Fibroblast of skin of back (primary cell): ENCODE data around the gene FRK.
"Not testable (repeated sequence)": the region's sequence is repeated elsewhere in the genome, so short reads cannot be mapped to it uniquely, and the experiment has no call there.

Experiments used
- DNase-seq: peaks from one replicate; pipeline ENCODE4 v3.0.0-alpha.2; 2013

The FRK gene

GRCh38 chr6:116004841-116005815 lies 55.6 kb downstream of the FRK start:
- no peak for DNase-seq

DNA sequence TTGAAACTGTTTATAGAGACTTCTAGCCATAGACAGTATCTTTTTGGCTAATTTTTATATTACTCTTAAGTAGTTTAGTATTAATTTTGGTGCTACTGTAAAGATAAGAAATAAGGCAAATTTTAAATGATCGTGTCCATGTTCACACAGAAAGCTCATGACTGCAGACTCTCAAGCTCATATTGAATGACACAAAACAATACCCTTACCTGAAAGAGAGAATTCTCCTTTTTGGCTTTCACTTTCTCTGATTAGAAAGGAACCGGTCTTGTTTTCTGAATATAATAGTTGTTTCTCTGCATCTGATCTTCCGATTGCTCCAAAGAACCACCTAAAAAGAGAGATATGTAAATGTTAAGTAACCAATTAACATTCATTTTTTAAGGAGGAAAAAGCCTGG lies 57.0 kb downstream of the FRK start:
- no peak for DNase-seq

GRCh38 chr6:116002756-116003155 lies 57.9 kb downstream of the FRK start:
- DNase-seq, result no peak

DNA sequence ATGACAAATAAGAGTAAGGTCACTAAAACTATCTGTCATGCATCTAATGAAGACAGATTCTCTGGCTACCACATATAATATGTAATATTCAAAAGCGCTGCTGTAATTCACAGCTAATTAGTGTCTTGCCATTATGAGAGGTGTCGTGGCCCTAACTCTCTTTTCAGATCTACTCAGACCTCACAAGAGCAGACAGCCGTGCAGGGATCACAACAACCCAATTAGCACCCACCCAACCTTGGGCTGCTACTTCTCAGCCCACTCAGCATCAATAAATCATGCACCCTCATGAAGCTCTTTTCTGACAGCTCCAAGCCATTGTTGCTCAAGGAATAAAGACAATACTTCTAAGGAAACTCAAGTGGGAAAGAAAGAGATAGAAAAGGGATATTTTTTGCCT lies 61.5 kb downstream of the FRK start:
- no peak for DNase-seq

- no peak for DNase-seq
Measured at GRCh38 chr6:115997990-115998585, 62.6 kb downstream of the FRK start.

DNA sequence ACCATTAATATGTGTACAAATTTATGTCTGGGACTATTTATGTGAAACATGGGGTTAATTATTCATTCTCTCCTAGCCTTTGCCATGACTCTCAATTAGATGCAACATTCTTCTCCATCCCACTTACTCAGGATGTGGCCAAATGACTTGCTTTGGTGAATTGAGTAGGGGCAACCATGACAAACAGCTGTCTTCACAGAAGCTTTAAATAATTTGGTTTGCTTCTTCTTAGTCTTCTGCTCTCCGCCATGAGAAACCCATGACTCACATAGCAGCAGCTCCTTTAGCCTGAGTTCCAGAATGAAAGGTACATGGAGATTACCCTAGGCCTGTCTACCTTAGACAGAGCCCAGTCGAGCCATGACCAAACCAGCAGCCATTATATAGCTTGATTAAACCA lies 74.7 kb downstream of the FRK start:
- no peak for DNase-seq

- no peak for DNase-seq
Measured at GRCh38 chr6:115984809-115985208, 75.9 kb downstream of the FRK start.

DNA sequence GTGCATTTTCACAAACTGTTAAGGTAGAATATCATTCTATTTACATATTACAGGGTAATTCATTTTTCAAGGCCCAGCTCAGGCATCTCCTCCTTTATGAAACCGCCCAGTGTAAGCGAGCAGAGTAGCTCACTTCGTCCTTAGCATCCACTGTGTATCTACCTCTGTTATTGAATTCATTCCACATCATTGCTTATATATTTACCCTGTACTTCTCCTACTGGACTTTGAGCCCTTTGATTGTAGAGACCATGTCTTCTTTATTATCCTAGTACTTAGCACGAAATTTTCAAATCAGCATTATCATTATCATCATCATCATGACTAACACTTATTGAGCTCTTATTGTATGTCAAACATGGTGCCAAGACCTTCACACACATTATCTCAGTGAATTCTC lies 76.7 kb downstream of the FRK start:
- DNase-seq, result no peak

GRCh38 chr6:115982453-115982852 lies 78.2 kb downstream of the FRK start:
- no peak for DNase-seq

GRCh38 chr6:115977220-115977619 lies 83.5 kb downstream of the FRK start:
- DNase-seq, result no peak

DNA sequence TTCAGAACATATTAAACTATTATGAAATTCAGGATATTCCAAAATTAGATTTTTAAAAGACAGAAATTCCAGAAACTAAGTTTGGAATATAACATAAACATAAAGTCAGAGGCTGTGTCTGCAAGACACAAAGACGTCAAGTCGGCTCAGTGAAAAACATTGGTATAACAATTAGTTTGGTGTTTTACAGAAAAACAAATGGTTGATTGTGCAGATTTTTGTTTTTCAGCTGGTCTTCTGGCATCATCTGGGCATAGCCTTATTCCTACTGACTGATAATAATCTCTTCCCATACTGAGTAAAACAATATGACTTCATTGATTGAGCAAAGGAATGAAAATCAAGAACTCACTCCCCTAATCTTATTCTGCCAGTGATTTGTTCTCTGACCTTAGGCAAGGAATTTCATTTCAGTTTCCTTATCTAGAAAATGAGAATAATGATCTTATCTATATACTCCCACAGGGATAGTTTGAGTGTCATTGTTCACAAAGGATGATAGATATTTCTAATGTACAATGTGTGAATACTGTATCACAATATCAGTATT lies 84.3 kb downstream of the FRK start:
- no peak for DNase-seq

GRCh38 chr6:115972679-115973078 lies 88.0 kb downstream of the FRK start:
- DNase-seq, result no peak

- DNase-seq, result no peak
Measured at GRCh38 chr6:115971785-115972184, 88.9 kb downstream of the FRK start.

DNA sequence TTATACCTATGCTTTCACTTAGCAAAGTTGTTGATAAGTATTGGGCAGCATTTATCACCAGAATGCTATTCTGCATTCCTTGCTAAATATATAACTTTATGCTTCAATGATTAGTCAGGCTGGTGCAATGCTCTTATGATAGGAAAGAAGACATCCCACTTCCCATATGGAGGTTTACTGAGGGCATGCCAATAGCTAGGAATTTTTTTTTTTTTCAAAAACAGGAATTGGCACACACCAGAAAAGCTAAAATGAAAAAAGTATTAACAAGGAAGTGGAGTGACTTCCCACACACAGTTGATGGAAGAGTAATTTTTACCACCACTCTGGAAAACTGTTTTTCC lies 90.8 kb downstream of the FRK start:
- DNase-seq, result peak; percentile 64

DNA sequence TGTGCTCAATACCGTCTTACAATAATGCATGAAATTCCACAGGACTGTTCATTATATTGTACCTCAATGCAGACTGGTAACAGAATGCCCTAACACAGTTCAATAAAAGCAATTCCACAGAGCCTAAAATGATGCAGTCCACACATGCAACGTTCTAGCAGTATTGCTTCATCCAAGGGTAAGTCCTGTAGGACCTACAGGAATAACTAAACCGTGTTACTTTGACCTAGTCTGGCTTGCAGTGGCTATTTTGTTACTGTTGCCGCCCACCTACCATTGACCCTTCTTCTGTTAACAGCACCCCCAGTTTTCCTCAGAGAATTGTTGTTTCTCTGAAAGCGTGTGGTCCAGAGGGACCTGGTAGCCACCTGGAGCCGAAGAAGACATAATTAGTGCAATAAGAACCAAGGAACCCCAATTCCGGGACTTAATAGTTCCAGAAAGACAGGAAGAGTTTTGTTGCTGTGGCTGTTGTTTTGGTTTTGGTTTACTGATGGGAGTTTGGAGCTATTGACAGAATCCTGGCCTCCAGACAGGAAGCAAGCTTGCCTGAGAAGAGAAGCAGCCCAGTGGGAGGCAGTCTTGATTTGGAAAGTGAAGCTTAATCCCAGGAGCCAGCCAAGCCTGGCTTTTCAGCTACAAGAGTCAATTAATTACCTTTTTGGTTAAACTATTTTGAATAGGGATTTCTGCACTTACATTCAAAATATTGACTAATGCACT lies 91.3 kb downstream of the FRK start:
- no peak for DNase-seq

GRCh38 chr6:115960286-115960685 lies 100.4 kb downstream of the FRK start:
- DNase-seq, result not testable (repeated sequence)

GRCh38 chr6:115958958-115959357 lies 101.7 kb downstream of the FRK start:
- no peak for DNase-seq

GRCh38 chr6:115954740-115955139 lies 106.0 kb downstream of the FRK start:
- DNase-seq, result no peak

DNA sequence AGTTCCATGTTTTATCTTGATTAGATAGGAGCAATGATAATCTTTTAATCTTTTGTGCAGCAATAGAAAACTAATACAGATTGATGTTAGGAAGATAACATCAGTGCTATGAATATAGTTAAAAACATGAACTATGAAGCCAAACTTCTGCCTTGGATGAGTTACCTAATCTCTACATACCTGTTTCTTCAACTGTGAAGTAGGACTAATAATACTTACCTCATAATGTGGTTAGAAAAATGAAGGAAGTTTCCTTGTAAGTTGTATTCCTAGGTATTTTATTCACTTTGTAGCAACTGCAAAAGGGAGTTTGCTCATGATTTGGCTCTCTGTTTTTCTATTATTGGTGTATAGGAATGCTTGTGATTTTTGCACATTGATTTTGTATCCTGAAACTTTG lies 111.9 kb downstream of the FRK start:
- no peak for DNase-seq

- no peak for DNase-seq
Measured at GRCh38 chr6:115947966-115948541, 112.6 kb downstream of the FRK start.

- DNase-seq, result no peak
Measured at GRCh38 chr6:115945812-115946211, 114.9 kb downstream of the FRK start.

GRCh38 chr6:115945306-115945705 lies 115.4 kb downstream of the FRK start:
- no peak for DNase-seq

DNA sequence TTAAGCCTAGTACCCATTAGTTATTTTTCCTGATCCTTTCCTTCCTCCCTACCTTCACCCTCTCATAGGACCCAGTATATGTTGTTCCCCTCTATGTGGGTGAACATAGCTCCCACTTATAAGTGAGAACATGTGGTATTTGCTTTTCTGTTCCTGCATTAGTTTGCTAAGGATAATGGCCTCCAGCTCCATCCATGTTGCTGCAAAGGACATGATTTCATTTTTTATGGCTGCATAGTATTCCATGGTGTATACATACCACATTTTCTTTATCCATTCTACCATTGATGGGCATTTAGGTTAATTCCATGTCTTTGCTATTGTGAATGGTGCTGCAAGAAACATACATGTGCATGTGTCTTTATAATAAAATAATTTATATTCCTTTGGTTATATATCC lies 115.9 kb downstream of the FRK start:
- DNase-seq, result not testable (repeated sequence)
